ENCODE measurements around the gene ZP1. TPM values are rescaled to one million over a fixed set of nuclear protein-coding genes. Genes with fewer than 3 reads are reported as not detected.
A peak's percentile ranks its signal among the peaks of the same experiment; 100 is the strongest.

The ZP1 gene
- total RNA-seq, 1 donor from 2014 or later: not detected

DNA sequence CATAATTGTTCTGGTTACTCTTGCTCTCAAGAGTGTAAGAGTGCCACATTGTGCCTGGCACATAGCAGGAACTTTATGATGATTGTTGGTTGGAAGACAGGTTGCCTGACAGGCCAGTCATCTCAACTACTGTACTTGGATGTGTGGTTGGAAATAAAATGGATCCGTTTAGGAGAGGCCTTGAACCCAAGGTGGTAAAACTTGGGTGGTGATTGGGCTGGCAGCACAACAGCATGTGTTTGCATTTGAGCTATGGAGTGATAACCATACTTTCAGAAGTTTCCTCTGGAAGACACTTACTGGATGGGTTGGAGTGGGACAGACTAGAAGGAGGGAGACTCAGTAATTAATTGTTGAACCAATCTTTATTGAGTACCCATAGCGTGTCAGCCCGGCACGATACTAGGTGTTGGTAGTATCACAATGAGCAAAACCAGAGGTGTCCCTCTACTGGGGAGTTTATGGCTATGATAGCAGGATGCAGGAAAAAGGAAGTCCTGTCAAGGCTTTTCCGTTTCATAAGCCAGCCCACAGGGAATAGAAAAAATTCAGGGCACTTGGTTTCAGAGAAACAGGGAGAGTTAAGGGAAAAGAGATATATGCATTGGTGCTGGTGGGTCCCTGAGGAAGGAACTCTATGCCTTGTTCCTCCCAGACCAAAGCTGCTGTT, 43.5 kb downstream of the ZP1 start:
- Mint-ChIP-seq H3K27ac (no peak overlapping the region), H3K27me3 (peaks cover 5% of the 10 kb centered on the region), H3K4me1 (peaks cover 34% of the 10 kb centered on the region), H3K4me3 (no peak overlapping the region), H3K36me3 (ENCODE audit: low read depth) (peaks cover 6% of the 10 kb centered on the region), H3K9me3 (no peaks in the 10 kb centered on the region)
- intact Hi-C loops (cut with micrococcal nuclease): loop anchor here (10.0 kb wide), 1 partner anchor 114 kb away; no protein-coding TSS in a partner anchor
- DNase-seq: no peak

DNA sequence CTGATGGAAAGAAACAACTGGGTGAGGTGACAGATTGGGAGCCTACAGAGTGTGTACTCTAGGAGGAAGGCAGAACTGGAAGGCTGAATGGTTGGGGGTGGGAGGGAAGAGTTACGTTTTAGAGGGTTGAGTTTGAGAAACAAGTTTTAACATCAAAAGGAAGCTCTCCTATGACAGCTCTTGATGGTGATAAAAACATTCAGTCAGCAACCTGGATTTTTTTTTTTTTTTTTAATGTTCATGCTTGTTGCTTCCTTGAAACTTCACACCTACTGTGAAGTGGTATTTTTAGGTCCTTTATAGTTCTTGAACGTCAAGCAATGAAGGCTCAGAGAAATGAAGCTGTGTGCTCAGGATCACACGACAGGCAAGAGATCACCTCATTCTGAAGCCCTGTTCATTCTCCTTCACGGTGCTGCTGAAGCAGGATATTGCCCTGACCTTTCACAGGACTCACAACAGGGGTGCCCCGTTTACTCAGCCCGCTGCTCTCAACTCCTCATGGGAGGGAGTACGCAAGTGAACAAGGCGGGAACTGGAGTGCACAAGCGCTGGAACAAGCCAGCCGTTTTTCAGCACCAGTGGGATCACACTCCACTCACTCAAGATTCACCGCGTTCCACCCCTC, 45.0 kb downstream of the ZP1 start:
- Mint-ChIP-seq H3K4me1 (peaks cover 38% of the 10 kb centered on the region), H3K36me3 (ENCODE audit: low read depth) (peaks cover 12% of the 10 kb centered on the region), H3K27me3 (peaks cover 5% of the 10 kb centered on the region), H3K27ac (peak overlapping the region; percentile 82), H3K9me3 (no peaks in the 10 kb centered on the region), H3K4me3 (peak overlapping the region; percentile 22)
- peak; percentile 71 for DNase-seq
- intact Hi-C loops (cut with micrococcal nuclease): loop anchor here (10.0 kb wide), 1 partner anchor 112 kb away; no protein-coding TSS in a partner anchor

DNA sequence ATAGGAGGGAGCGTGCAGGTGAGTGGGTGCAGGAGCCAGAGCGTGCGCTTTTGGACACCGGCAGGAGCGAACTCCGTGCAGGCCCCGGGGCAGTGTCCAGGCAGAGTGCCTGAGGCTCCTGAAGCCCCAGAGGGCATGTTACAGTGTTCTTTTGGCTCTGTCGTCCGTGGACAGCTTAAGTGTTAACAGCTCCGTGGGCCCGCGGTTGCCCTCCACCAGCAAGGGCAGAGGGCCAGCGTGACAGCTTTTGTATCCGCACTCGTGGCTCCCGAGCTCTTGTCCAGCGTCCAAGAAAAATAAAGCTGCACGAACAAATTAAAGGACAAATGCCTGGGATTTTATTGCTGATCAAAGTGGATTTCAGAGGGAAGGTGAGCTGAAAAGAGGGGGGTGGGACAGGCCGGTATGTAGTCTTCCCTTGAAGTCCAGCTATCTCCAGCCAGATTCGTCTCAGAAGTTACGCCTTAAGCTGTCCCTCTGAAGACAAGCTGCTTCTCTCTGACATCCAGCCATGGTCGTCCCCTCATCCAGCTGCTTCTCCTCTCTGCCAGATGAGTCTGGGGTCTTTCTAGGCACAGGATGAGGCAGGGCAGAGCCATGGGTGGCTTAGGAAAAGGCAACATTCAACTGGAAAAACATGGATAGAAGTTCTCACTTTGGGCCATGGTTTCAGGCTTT, 45.6 kb downstream of the ZP1 start:
- Mint-ChIP-seq H3K4me1 (peaks cover 38% of the 10 kb centered on the region), H3K27ac (peak overlapping the region; percentile 98)

DNA sequence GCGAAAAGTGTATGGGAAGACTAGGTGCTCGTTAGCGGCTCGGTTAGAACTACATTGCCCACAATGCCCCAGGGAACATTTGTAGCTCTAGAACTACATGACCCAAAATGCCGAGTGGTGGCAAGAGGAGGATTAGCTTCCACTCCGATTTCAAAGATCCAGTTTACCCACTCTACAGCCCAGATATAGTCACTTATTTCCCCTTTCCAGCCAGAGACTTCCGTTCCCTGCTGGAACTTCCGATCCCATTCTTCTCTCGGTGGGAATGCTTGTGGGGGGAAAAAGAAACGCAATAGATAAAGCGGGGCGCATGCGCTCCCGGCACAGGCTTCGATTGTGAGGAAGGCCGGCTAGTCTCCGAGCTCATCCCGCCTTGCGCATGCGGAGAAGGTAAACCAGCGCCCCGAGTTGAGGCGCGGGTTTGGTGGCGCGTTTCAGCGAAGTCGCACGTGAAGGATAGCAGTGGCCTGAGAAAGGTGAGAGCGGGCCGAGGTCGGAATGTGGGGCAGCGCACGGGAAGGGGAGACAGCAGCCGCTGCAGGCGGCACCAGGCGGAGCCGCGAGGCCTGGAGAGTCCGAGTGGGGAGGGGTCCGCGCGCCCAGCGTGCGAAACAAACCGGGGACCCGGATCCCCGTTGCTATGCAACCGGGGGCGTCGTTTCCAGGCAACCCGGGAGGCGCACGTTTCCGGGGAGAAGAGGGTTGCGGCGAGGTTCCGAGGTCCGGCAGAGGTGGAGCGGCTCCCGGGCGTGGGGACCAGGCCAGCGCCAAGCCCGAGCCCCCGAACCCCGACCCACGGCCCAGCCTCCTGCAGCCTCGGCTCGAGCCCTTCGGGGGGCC, 46.7 kb downstream of the ZP1 start, which contains the start of gene TMEM109:
Gene TMEM109 (plus strand): TSS at position 366 of the 840 bp plus-strand sequence. CDS start 5,536 bp downstream, outside the sequence.
- peaks cover 42% of the 10 kb centered on the region for H3K4me1 Mint-ChIP-seq
- peaks cover 13% of the 10 kb centered on the region for H3K36me3 Mint-ChIP-seq (ENCODE audit: low read depth)
- H3K27ac Mint-ChIP-seq: peak within 1 kb of the TSS; percentile 98
- H3K9me3 Mint-ChIP-seq: no peaks in the 10 kb centered on the region
- DNase-seq: peak; percentile 96
- peak within 1 kb of the TSS; percentile 93 for H3K4me3 Mint-ChIP-seq
- peaks cover 5% of the 10 kb centered on the region for H3K27me3 Mint-ChIP-seq
- intact Hi-C loops (cut with micrococcal nuclease): loop anchor here (2.0 to 10.0 kb wide), 3 partner anchors 65 to 111 kb away; no protein-coding TSS in a partner anchor

More for the DNA sequence above, 45.6 kb downstream of the ZP1 start:
- DNase-seq: no peak
- Mint-ChIP-seq H3K36me3 (ENCODE audit: low read depth) (peaks cover 13% of the 10 kb centered on the region), H3K9me3 (no peaks in the 10 kb centered on the region), H3K4me3 (peak overlapping the region; percentile 93), H3K27me3 (peaks cover 5% of the 10 kb centered on the region)
- intact Hi-C loops (cut with micrococcal nuclease): loop anchor here (10.0 kb wide), 1 partner anchor 112 kb away; no protein-coding TSS in a partner anchor

DNA sequence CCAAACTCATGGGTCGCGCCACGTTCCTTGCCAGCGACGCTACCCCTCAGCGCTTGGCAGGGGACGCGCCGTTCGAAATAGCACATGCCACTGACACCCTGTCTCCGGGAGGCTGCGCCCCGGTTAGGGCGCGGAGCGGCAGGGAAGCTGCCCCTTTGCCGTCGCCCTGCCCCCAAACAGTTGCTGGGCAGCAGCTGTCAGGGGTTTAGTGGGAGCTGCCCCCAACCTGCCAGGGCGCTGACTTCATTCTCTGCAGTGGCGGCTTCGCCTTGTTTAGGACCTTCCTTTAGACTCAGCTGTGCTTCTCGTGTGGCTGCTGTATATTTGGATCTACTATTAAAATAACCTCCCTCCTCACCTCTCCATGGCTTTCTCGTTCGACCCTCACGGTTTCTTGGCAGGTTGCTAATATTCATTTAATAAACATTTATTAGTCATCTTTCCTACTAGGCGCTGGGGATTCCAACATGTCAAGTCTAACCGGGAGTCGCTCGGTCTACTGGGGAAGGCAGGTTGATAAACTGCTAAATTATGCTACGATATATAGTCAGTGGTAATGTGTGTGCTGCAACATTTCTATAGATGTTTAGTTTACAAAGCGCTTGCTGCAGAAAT, 47.4 kb downstream of the ZP1 start:
- Mint-ChIP-seq H3K9me3 (no peaks in the 10 kb centered on the region), H3K4me3 (peak overlapping the region; percentile 93), H3K27me3 (no peaks in the 10 kb centered on the region), H3K27ac (peak overlapping the region; percentile 87), H3K4me1 (peaks cover 47% of the 10 kb centered on the region), H3K36me3 (ENCODE audit: low read depth) (peaks cover 17% of the 10 kb centered on the region)
- intact Hi-C loops (cut with micrococcal nuclease): loop anchor here (1.0 to 10.0 kb wide), 8 partner anchors 8 to 198 kb away; partner anchors contain the start of genes PRPF19 and SLC15A3
- DNase-seq: peak; percentile 83

DNA sequence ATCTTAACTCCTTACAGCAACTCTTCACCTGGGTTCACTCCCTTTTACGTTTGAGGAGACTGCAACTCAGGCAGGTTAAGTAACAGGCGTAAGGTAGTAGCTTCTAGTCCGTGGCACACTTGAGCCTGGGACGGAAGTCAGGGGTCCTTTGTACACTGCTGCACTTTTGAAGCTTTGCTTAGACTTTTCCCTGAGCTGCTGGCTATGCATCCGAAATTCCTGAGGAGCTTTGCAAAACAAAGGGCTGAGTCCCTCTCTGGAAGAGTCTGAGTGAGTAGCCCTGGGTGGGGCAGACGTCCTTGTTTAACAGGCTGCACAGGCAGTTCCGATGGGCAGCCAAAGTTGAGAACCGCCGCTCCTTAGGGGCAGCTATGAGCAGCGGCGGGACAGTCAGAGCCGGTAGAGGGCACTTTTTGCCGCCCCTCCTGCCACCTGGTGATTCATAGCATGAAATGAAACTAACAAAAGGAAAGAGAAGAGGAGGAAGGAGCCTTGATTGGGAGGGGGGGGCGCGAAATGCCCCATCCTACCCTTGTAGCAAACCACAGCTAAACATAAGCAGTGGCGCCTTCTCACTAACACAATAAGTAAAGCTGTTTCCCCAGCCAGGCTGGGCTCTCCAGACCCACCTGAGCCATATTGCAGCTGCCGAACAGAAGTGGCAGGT, 48.0 kb downstream of the ZP1 start:
- intact Hi-C loops (cut with micrococcal nuclease): loop anchor here (1.0 to 10.0 kb wide), 8 partner anchors 9 to 197 kb away; partner anchors contain the start of genes PRPF19 and SLC15A3
- peak; percentile 92 for DNase-seq
- H3K36me3 Mint-ChIP-seq (ENCODE audit: low read depth): peaks cover 18% of the 10 kb centered on the region
- peaks cover 47% of the 10 kb centered on the region for H3K4me1 Mint-ChIP-seq
- H3K27me3 Mint-ChIP-seq: no peaks in the 10 kb centered on the region
- H3K27ac Mint-ChIP-seq: peak overlapping the region; percentile 87
- no peaks in the 10 kb centered on the region for H3K9me3 Mint-ChIP-seq
- H3K4me3 Mint-ChIP-seq: peak overlapping the region; percentile 93

DNA sequence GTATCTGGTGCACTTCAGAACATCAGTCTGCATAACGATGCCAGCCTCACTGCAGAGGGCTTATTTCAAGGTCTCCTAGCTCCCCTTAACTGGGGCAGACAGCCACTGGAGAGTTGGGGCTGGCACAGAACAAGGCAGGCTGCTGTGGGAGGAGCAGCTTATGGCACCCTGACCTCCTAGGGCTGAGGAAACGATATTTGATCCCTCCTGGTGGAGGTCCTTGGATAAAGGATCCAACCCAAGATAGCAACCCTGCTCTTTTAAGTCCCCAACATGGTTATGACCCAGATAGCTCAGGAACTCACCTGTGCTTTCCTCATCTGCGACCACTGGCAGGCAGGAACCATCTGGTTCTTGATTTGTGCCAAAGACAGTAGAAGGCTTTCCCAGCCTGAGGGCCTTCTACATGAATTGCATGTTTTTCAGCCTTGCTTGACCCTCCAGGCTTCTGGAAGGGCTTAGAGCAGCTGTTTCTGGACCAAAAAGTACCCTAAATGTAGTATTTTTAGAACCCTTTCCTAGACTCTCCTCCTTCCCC, 49.4 kb downstream of the ZP1 start:
- no peaks in the 10 kb centered on the region for H3K9me3 Mint-ChIP-seq
- peaks cover 46% of the 10 kb centered on the region for H3K4me1 Mint-ChIP-seq
- intact Hi-C loops (cut with micrococcal nuclease): loop anchor here (5.0 to 10.0 kb wide), 2 partner anchors 108 to 196 kb away; no protein-coding TSS in a partner anchor
- no peak for DNase-seq
- peak overlapping the region; percentile 39 for H3K4me3 Mint-ChIP-seq
- H3K27me3 Mint-ChIP-seq: no peaks in the 10 kb centered on the region
- no peak overlapping the region for H3K27ac Mint-ChIP-seq
- peaks cover 32% of the 10 kb centered on the region for H3K36me3 Mint-ChIP-seq (ENCODE audit: low read depth)

DNA sequence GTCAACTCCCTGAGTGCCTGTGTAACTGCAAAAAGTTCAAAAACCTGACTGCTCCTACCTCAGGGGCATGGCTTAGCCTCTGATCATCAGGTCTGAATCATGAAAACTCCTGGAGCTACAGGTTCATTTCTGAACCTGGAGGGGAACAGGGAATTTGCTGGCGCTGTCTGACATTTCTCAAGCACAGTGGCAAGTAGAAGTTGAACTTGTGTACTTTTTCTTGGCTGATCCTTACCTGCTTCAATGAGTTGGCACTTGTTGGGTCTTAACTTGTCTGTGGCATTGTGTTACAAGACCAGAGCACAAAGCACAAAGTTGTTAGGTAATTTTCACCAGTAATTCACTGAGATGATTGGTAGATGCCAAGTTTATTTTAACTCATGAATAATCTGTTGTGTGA, 49.9 kb downstream of the ZP1 start:
- H3K36me3 Mint-ChIP-seq (ENCODE audit: low read depth): peaks cover 36% of the 10 kb centered on the region
- peak overlapping the region; percentile 39 for H3K4me3 Mint-ChIP-seq
- no peak overlapping the region for H3K27ac Mint-ChIP-seq
- H3K4me1 Mint-ChIP-seq: peaks cover 41% of the 10 kb centered on the region
- no peaks in the 10 kb centered on the region for H3K27me3 Mint-ChIP-seq
- intact Hi-C loops (cut with micrococcal nuclease): loop anchor here (5.0 to 10.0 kb wide), 2 partner anchors 108 to 195 kb away; no protein-coding TSS in a partner anchor
- no peaks in the 10 kb centered on the region for H3K9me3 Mint-ChIP-seq
- no peak for DNase-seq

DNA sequence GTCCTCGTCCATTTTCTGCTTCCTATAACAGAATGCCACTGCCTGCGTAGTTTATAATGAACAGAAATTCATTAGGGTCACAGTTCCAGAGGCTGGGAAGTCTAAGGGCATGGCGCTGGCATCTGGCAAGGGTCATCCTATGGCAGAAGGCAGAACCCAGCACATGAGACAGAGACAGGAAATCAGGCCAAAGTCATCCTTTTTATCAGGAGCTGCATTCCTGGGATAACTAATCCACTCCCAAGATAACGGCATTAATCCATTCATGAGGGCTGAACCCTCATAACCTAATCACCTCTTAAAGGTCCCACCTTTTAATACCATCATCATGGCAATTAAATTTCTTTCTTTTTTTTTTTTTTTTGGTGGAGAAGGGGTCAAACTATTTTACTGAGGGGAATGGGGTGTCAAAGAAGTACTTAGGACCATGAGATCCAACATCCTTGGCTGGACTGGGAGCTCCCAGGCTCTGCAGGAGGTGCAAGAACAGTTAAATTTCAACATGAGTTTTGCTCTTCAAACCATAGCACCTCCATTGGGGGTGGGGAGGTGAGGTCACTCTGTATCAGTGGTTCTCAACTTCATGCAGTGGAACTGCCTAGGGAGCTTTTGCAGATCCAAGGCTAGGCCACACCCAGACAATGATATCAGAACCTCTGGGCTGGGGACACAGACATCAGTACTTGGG, 51.1 kb downstream of the ZP1 start:
- Mint-ChIP-seq H3K36me3 (ENCODE audit: low read depth) (peaks cover 42% of the 10 kb centered on the region), H3K27ac (no peak overlapping the region), H3K4me3 (no peak overlapping the region), H3K4me1 (peaks cover 36% of the 10 kb centered on the region), H3K9me3 (no peaks in the 10 kb centered on the region), H3K27me3 (no peaks in the 10 kb centered on the region)
- intact Hi-C loops (cut with micrococcal nuclease): loop anchor here (5.0 to 10.0 kb wide), 2 partner anchors 106 to 194 kb away; no protein-coding TSS in a partner anchor
- DNase-seq: no peak

DNA sequence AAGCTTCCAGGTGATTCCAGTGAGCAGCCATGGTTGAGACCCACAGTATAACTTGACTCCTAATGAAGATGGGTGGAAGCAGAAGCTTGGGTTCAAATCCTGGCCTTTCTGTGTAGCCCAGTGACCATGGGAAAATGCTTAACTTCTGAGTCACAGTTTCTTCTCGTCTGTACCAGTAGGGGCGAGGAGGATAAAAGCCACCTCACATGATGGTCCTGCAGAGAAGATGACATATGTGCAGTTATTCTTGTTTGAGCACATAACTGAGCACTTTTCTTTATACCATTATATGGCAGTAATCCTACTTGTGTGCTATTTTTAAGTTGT, 51.6 kb downstream of the ZP1 start:
- Mint-ChIP-seq H3K27ac (no peak overlapping the region), H3K36me3 (ENCODE audit: low read depth) (peaks cover 43% of the 10 kb centered on the region), H3K27me3 (peaks cover under 1% of the 10 kb centered on the region), H3K9me3 (no peaks in the 10 kb centered on the region), H3K4me3 (no peak overlapping the region), H3K4me1 (peaks cover 32% of the 10 kb centered on the region)
- intact Hi-C loops (cut with micrococcal nuclease): loop anchor here (5.0 to 10.0 kb wide), 2 partner anchors 106 to 193 kb away; no protein-coding TSS in a partner anchor
- DNase-seq: no peak

DNA sequence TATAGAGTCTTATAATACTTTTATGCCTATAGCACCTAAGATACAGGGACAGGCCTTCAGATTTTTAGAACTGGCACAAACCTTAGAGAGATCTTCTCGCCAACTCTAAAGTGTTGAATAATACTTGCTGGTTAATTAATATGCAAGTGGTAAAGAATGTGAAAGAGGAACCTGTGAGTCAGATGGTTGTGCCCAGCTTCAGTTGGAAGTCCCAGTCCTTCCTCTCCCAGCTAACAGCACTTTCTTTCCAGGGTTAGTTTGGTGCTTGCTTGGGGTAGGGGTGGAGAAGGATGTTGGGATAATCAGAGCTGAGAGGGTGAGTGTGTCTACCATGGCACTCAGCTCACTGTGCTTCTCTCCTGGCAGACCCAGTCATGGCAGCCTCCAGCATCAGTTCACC, 52.0 kb downstream of the ZP1 start:
- Mint-ChIP-seq H3K27me3 (peaks cover 2% of the 10 kb centered on the region), H3K27ac (no peak overlapping the region), H3K4me3 (no peak overlapping the region), H3K4me1 (peaks cover 33% of the 10 kb centered on the region), H3K36me3 (ENCODE audit: low read depth) (peaks cover 44% of the 10 kb centered on the region), H3K9me3 (no peaks in the 10 kb centered on the region)
- DNase-seq: no peak
- intact Hi-C loops (cut with micrococcal nuclease): loop anchor here (5.0 to 10.0 kb wide), 2 partner anchors 105 to 193 kb away; no protein-coding TSS in a partner anchor

Data from activated CD4-positive, alpha-beta T cell treated with anti-CD3 and anti-CD28 coated beads, Interleukin-2, amount 10 ng/mL, durations not matched to agents 24 days and 14 days (primary cell).